Smooth muscle cell of the pulmonary artery (primary cell): ENCODE results near the gene BICRA. TPM values are rescaled to one million over a fixed set of nuclear protein-coding genes. Genes with fewer than 3 reads are reported as not detected.

Source experiments
- total RNA-seq: library from RNA; depleted of rRNA; stranded (reverse); fragments of >200 nt; gene quantifications from 2 replicates; pipeline ENCODE4 v1.2.3, GENCODE V29; 2014

Gene BICRA
- 6.0 and 7.8 TPM in 2 replicates for total RNA-seq

DNA sequence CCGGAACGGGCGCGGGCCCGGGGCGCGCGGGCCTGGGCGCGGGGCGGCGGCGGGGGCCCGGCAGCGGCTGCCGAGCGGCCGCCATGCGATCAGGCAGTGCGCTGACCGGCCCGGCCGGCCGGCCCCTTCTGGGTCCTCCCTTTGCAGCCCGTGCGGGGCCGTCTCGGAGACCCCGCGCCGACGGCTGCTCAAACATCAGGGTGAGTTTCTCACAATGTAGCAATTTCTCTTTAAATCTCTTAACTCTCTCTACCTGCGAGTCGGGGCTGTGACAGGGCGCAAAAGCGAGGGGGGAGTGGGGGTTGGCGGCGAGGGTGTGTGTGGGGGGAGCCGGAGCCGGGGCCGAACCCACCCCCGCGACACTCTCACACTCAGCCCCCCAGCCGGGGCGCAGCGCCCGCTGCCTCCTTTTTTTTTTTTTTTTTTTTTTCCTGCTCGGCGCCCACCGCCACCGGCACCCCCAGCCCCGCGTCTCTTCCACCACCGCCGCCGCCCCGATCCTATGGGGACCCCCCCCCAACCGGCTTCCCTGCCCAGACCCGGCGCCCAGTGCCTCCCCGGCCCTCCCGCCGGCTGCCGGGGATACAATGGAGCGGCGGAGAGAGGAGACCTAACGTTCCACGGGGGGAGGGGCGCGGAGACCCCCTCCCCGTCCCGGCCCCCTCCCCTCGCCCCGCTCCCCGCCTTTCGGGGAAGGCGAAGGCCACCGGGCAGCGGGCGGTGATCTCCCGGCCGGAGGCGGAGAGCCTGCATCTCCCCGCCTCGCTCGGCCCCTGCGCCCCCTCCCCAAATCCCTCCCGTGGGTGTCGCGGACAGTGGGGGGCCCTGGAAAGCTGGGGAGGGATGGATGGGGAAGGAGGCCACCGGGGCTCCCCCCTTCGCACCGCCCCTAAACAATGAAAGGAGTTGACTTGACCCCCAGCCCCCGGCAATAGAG, at the start of gene BICRA:
Gene BICRA (plus strand): TSS at position 166 of the 937 bp plus-strand sequence. CDS start 64,441 bp downstream, outside the sequence.

DNA sequence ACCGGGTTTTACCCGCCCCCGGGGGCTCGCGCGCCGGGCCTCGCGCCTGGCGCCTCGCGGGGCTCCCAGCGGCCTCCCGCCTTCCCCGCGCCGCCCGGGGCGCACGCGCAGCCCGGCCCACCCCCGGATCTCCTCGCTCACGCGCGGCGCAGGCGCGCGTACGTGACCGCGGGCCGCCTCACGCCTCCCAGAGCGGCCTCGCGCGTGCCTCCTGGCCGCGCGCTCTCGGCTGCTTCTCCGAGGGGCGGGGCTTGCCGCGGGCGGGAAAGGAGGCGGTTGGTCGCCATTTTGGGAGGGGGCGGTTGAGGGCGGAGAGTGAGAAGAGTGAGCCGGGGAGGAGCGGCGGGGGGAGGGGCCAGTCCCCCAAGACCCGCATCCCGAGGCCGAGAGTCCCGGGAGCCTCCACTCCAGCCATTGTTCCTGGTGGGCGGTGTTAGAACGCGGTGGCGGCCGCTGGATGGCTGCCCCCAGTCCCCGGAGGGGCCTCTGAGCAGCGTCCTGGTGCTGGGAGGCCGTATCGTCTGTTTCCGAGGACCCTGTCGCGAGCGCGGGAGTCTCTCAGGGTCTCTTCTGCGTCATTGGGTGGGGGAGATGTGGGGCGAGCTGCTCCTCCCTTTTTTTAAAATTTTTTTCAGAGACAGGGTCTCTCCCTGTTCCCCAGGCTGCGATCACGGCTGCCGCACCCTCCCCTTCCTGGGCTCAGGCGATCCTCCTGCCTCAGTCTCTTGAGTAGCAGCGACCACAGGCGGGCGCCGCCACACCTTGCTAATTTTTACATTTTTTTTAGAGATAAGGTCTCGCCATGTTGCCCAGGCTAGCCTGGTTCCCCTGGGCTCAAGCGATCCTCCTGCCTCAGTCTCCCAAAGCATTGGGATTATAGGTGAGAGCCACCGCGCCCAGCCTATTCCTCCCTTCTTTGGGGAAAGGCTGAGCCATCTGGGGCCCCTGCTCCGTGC, 35.6 kb upstream of the BICRA start, which contains the start of gene ZNF541:
Gene ZNF541 (minus strand): TSS at position 78 of the 956 bp plus-strand sequence. CDS start 17,292 bp downstream, outside the sequence.

DNA sequence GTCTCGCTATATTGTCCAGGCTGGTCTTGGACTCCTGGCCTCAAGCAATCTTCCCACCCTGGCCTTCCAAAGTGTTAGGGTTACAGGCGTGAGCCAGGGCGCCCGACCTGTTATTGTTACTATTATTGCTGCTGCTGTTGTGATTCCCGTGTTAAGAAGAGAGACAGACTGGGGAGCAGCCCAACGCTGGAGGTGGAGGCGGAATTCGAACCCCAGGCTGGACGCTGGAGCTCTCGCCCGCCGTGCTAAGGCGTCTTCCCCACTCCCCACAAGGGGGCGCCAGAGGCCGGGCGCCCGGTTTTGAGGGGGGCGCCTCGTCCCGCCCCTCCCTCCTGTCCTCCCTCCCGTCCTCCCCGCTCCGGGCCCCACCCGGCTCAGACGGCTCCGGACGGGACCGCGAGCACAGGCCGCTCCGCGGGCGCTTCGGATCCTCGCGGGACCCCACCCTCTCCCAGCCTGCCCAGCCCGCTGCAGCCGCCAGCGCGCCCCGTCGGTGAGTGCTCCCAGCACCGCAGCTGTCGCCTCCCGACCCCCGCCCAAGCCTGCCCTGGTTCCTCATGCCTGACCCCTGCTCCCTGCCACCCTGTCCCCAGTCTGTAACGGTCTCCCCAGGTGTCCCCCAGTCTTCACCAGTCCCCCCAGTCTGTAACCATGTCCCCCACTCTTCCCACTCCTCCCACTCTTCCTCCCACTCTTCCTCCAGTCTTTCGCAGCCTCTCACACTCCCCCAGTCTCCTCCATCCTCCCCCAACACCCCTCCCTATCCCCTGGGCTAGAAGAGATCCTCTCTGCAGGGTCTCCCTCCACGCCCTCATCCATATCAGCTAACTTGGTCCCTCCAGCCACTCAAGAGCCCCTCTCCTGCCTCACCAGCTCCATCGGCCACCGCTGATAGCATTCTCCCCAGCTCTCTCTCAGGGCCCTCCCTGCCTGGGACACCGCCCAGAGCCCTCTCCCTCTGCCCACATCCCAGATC, 104.4 kb downstream of the BICRA start, which contains the start of gene EHD2:
Gene EHD2 (plus strand): TSS at position 377 of the 976 bp plus-strand sequence. CDS start 3,191 bp downstream, outside the sequence.

DNA sequence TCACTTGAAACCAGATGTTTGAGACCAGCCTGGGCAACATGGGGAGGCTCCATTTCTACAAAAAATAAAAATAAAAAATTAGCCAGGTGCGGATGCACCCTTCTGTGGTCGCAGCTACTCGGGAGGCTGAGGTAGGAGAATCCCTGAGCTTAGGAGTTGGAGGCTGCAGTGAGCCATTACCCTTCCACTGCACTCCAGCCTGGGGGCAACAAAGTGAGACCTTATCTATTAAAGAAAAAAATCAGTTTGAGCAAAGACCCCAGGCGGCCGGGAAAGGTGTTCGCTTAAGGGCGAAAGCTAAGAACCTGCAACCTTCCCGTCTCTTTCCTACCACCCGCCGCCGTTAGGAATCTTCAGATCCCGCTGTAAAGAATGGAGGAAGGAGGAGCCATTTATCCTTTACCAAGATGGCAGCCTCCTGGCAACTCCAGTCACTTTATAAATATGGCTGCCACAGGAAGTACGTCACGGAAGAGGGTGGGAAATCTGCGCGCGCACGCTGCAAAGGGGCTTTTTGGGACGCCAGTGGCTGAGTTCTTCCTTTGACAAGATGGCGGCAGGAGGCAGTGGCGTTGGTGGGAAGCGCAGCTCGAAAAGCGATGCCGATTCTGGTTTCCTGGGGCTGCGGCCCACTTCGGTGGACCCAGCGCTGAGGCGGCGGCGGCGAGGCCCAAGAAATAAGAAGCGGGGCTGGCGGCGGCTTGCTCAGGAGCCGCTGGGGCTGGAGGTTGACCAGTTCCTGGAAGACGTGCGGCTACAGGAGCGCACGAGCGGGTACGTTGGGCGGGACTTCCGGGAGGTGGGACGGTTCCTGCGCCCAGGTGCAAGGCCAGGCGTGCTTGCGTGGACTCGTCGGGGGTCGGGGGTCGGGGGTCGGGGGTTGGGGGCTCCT, 136.3 kb downstream of the BICRA start, which contains the start of gene NOP53:
Gene NOP53 (plus strand): TSS at position 537 of the 892 bp plus-strand sequence. CDS start 14 bp downstream, at position 551.

Other genes starting within 250 kb of the BICRA start
- 29.7 and 50.3 TPM in 2 replicates for gene MEIS3, start 189.6 kb upstream of the BICRA start, total RNA-seq
- gene SLC8A2, start 137.2 kb upstream of the BICRA start, total RNA-seq = 0.20 and 0.36 TPM in 2 replicates
- gene KPTN, start 124.9 kb upstream of the BICRA start, total RNA-seq = 5.7 and 6.2 TPM in 2 replicates
- 77.9 and 86.4 TPM in 2 replicates for gene NAPA, start 94.1 kb upstream of the BICRA start, total RNA-seq
- 0.07 and 0.17 TPM in 2 replicates for gene ZNF541, start 36.0 kb upstream of the BICRA start, total RNA-seq
- 370 and 456 TPM in 2 replicates for gene EHD2, start 104.3 kb downstream of the BICRA start, total RNA-seq
- gene NOP53, start 136.4 kb downstream of the BICRA start, total RNA-seq = 56.9 and 66.8 TPM in 2 replicates
- gene SELENOW, start 169.6 kb downstream of the BICRA start, total RNA-seq = 129 and 188 TPM in 2 replicates
- gene TPRX1, start 195.4 kb downstream of the BICRA start, total RNA-seq = not detected in 2 replicates
- gene CRX, start 212.8 kb downstream of the BICRA start, total RNA-seq = not detected in 2 replicates